Measurements from ENCODE around the gene ABLIM1.
A peak's percentile ranks its signal among the peaks of the same experiment; 100 is the strongest.

Gene ABLIM1

GRCh38 chr10:114519306-114519669 lies 138.8 kb downstream of the ABLIM1 start:
- Histone ChIP-seq H3K27ac (ENCODE audit: extremely low read depth, low read depth, low read length) (no peak overlapping the region), H3K36me3 (ENCODE audit: control insufficient read depth in 2 of 2, insufficient read depth in 1 of 2, low read length in 2 of 2) (no peaks in the 10 kb centered on the region), H3K4me1 (ENCODE audit: control insufficient read depth, insufficient read depth, low read length) (peaks cover 11% of the 10 kb centered on the region), H3K9me3 (ENCODE audit: control insufficient read depth, insufficient read depth, low read depth, low read length) (no peaks in the 10 kb centered on the region), H3K4me3 (ENCODE audit: low read depth, low read length) (no peak overlapping the region)
- TF ChIP-seq KLF17 (tag by site-specific recombination; IDR thresholded peaks at IDR 0.05): peak; percentile 54; the same call in 1 of the 2 replicates
- peak; percentile 80; the same call in 1 of the 2 replicates for TF ChIP-seq ZNF18 (tag by site-specific recombination; IDR thresholded peaks at IDR 0.05)
- no peak for TF ChIP-seq ZNF629 (tag by site-specific recombination; IDR thresholded peaks at IDR 0.05)
- peak; percentile 66 for TF ChIP-seq SP7 (tag by site-specific recombination; IDR thresholded peaks at IDR 0.05)
- TF ChIP-seq ZNF549 (tag by site-specific recombination; IDR thresholded peaks at IDR 0.05): no peak
- no peak for TF ChIP-seq ZSCAN18 (tag by site-specific recombination; IDR thresholded peaks at IDR 0.05)
- peak; percentile 12; the same call in 1 of the 2 replicates for TF ChIP-seq WT1 (tag by site-specific recombination; IDR thresholded peaks at IDR 0.05)
- TF ChIP-seq KLF1 (tag by site-specific recombination; IDR thresholded peaks at IDR 0.05): peak; percentile 60
- CTCF ChIA-PET: interaction anchor here (0.7 to 1.1 kb wide), 6 partner anchors 10 to 185 kb away, joined by 3 to 8 read pairs (median 4); no protein-coding TSS in a partner anchor
- POLR2A ChIA-PET: no interaction called here

- CTCF ChIA-PET: interaction anchor here (0.7 to 1.5 kb wide), 7 partner anchors 9 to 186 kb away, joined by 3 to 8 read pairs (median 3); no protein-coding TSS in a partner anchor
- no peak for TF ChIP-seq KLF7 (tag by site-specific recombination; IDR thresholded peaks at IDR 0.05; ENCODE audit: borderline replicate concordance)
- no peak for TF ChIP-seq ZNF214 (tag by site-specific recombination; IDR thresholded peaks at IDR 0.05; ENCODE audit: borderline replicate concordance)
- TF ChIP-seq SP3 (tag by site-specific recombination; IDR thresholded peaks at IDR 0.05): no peak
- TF ChIP-seq PRDM10 (tag by site-specific recombination; IDR thresholded peaks at IDR 0.05): no peak
- no peak for TF ChIP-seq ZNF292 (tag by site-specific recombination; IDR thresholded peaks at IDR 0.05; ENCODE audit: borderline replicate concordance, low read depth)
- TF ChIP-seq ZNF837 (tag by site-specific recombination; IDR thresholded peaks at IDR 0.05): no peak
- TF ChIP-seq ZXDB (tag by site-specific recombination; IDR thresholded peaks at IDR 0.05): no peak
- H3K36me3 ChIP-seq (ENCODE audit: control insufficient read depth in 2 of 2, insufficient read depth in 1 of 2, low read length in 2 of 2): no peaks in the 10 kb centered on the region
- H3K27ac ChIP-seq (ENCODE audit: extremely low read depth, low read depth, low read length): no peak overlapping the region
- peaks cover 7% of the 10 kb centered on the region; the same call in 1 of the 2 replicates for H3K4me1 ChIP-seq (ENCODE audit: control insufficient read depth, insufficient read depth, low read length)
- no peaks in the 10 kb centered on the region for H3K9me3 ChIP-seq (ENCODE audit: control insufficient read depth, insufficient read depth, low read depth, low read length)
- no peak overlapping the region for H3K4me3 ChIP-seq (ENCODE audit: low read depth, low read length)
- POLR2A ChIA-PET: no interaction called here
These were observed 139.4 kb downstream of the ABLIM1 start for GRCh38 chr10:114518401-114519305.
